DND-41 (cell line): ENCODE results near the gene DACH1.

Experiments used
- ATAC-seq: fragments of 200-7000 bp; cut with Tn5 transposase; 3 replicates; pipeline ENCODE4 v1.9.1; 2021; ENCODE audit warnings: low read depth; ENCODE audit not compliant: insufficient read depth
- DNase-seq: peaks from one replicate; pipeline ENCODE4 v3.0.0-alpha.2; 2020
- H2AFZ ChIP-seq: 2 replicates; pipeline ENCODE4 v1.6.0; 2012; ENCODE audit warnings: low read depth, low read length
- H3K27ac ChIP-seq: 2 replicates; pipeline ENCODE4 v1.5.1; 2012; ENCODE audit warnings: low read length, inconsistent platforms
- H3K27me3 ChIP-seq: fragments of 200-600 bp; sonication (generic); 2 replicates; pipeline ENCODE4 v1.6.0; 2012; ENCODE audit warnings: low read length, mild to moderate bottlenecking, inconsistent platforms; ENCODE audit not compliant: insufficient read depth, poor library complexity
- H3K36me3 ChIP-seq: 2 replicates; pipeline ENCODE4 v1.5.1; 2012; ENCODE audit warnings: low read length, inconsistent platforms; ENCODE audit not compliant: insufficient read depth
- H3K4me1 ChIP-seq: 2 replicates; pipeline ENCODE4 v1.5.1; 2012; ENCODE audit warnings: mild to moderate bottlenecking, low read length; ENCODE audit not compliant: insufficient read depth
- H3K4me2 ChIP-seq: 2 replicates; pipeline ENCODE4 v1.6.0; 2012; ENCODE audit warnings: mild to moderate bottlenecking, moderate library complexity, low read length, inconsistent platforms; ENCODE audit not compliant: insufficient read depth
- H3K4me3 ChIP-seq, 2 experiments: fragments of 200-600 bp in 1 of 2; shearing (Covaris generic) in 1 of 2; 2 replicates each; pipeline ENCODE4 v1.5.1; 2012 to 2016; ENCODE audit warnings: inconsistent platforms in 2 of 2, low read length in 2 of 2, mild to moderate bottlenecking in 2 of 2, low read depth in 1 of 2, moderate library complexity in 1 of 2
- H3K79me2 ChIP-seq: 2 replicates; pipeline ENCODE4 v1.6.0; 2012; ENCODE audit warnings: low read length, inconsistent platforms; ENCODE audit not compliant: insufficient read depth
- H3K9ac ChIP-seq: 2 replicates; pipeline ENCODE4 v1.6.0; 2012; ENCODE audit warnings: low read depth, mild to moderate bottlenecking, inconsistent platforms, low read length, moderate library complexity
- H3K9me3 ChIP-seq: 2 replicates; pipeline ENCODE4 v1.5.1; 2012; ENCODE audit warnings: low read length, moderate library complexity, mild to moderate bottlenecking, inconsistent platforms; ENCODE audit not compliant: insufficient read depth, severe bottlenecking
- H4K20me1 ChIP-seq: 2 replicates; pipeline ENCODE4 v1.6.0; 2012; ENCODE audit warnings: low read length; ENCODE audit not compliant: insufficient read depth
- EZH2 ChIP-seq: IDR thresholded peaks from 3 replicates; pipeline ENCODE4 v1.6.1; 2012; ENCODE audit warnings: borderline replicate concordance, low read depth, mild to moderate bottlenecking, moderate library complexity, low read length, inconsistent platforms; ENCODE audit not compliant: severe bottlenecking
- TF ChIP-seq, protein P1 (sequence below): IDR thresholded peaks from 2 replicates; pipeline ENCODE4 v1.5.1; 2012; ENCODE audit warnings: borderline replicate concordance, low read length, moderate library complexity, mild to moderate bottlenecking; ENCODE audit not compliant: poor library complexity, severe bottlenecking; ENCODE audit errors: extremely low read depth

The DACH1 gene

GRCh38 chr13:71797517-71797916 is 69.5 kb downstream of the DACH1 start:
- H3K4me3 ChIP-seq = no peak overlapping the region
- no peak overlapping the region for H2AFZ ChIP-seq
- no peaks in the 10 kb centered on the region for H3K9me3 ChIP-seq
- no peak for ATAC-seq
- DNase-seq = no peak
- no peaks in the 10 kb centered on the region for H3K36me3 ChIP-seq
- H3K79me2 ChIP-seq = no peaks in the 10 kb centered on the region
- H3K27ac ChIP-seq = no peak overlapping the region
- no peaks in the 10 kb centered on the region for H3K27me3 ChIP-seq
- H4K20me1 ChIP-seq = no peaks in the 10 kb centered on the region
- no peak overlapping the region for H3K4me2 ChIP-seq
- TF ChIP-seq, protein P1, sequence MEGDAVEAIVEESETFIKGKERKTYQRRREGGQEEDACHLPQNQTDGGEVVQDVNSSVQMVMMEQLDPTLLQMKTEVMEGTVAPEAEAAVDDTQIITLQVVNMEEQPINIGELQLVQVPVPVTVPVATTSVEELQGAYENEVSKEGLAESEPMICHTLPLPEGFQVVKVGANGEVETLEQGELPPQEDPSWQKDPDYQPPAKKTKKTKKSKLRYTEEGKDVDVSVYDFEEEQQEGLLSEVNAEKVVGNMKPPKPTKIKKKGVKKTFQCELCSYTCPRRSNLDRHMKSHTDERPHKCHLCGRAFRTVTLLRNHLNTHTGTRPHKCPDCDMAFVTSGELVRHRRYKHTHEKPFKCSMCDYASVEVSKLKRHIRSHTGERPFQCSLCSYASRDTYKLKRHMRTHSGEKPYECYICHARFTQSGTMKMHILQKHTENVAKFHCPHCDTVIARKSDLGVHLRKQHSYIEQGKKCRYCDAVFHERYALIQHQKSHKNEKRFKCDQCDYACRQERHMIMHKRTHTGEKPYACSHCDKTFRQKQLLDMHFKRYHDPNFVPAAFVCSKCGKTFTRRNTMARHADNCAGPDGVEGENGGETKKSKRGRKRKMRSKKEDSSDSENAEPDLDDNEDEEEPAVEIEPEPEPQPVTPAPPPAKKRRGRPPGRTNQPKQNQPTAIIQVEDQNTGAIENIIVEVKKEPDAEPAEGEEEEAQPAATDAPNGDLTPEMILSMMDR = no peak
- TF ChIP-seq EZH2 = no peak
- H3K4me1 ChIP-seq = no peaks in the 10 kb centered on the region
- H3K9ac ChIP-seq = no peak overlapping the region

DNA sequence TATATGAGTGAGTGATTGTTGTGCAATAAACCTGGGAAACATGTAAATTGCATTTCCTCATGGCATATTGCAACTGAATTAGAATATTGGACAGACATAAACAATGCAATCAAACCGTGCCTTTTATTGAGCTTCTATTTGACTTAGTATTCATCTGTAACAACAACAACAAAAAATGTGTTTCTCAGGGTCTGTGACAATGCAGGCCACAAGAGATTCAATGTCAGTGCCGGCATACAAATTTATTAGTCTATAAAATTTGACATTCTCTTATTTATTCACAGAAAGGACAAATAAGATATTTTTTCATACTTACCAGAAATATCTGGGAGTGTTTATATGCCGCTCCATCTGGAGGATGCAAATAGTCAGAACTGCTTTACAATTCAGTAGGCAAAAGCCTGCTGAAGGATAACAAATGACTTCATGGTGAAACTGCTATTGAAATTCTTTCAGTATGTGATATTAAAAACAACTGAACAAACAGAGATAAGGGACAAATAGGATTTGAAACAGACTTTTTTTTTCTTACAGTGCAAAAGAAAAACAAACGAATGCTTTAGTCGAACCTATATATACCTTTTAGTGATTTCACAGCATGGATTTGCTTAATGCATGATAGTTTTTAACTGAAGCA is 77.2 kb downstream of the DACH1 start:
- Histone ChIP-seq H3K27ac (no peak overlapping the region), H3K4me1 (no peaks in the 10 kb centered on the region), H3K4me3 (no peak overlapping the region), H3K9me3 (no peaks in the 10 kb centered on the region), H3K4me2 (no peak overlapping the region), H3K36me3 (no peaks in the 10 kb centered on the region), H4K20me1 (no peaks in the 10 kb centered on the region), H2AFZ (no peak overlapping the region), H3K79me2 (no peaks in the 10 kb centered on the region), H3K27me3 (no peaks in the 10 kb centered on the region), H3K9ac (no peak overlapping the region)
- DNase-seq = no peak
- no peak for TF ChIP-seq EZH2
- TF ChIP-seq, protein P1 = no peak
- ATAC-seq = no peak

GRCh38 chr13:71789037-71789436 is 78.0 kb downstream of the DACH1 start:
- Histone ChIP-seq H3K4me1 (no peaks in the 10 kb centered on the region), H3K9me3 (no peaks in the 10 kb centered on the region), H3K27me3 (no peaks in the 10 kb centered on the region), H3K36me3 (no peaks in the 10 kb centered on the region), H4K20me1 (no peaks in the 10 kb centered on the region), H3K9ac (no peak overlapping the region), H2AFZ (no peak overlapping the region), H3K4me2 (no peak overlapping the region), H3K4me3 (no peak overlapping the region), H3K79me2 (no peaks in the 10 kb centered on the region), H3K27ac (no peak overlapping the region)
- TF ChIP-seq, protein P1 = no peak
- no peak for TF ChIP-seq EZH2
- DNase-seq (no peak), ATAC-seq (no peak)

- Histone ChIP-seq H3K4me2 (no peak overlapping the region), H3K4me1 (no peaks in the 10 kb centered on the region), H3K9ac (no peak overlapping the region), H3K79me2 (no peaks in the 10 kb centered on the region), H3K27ac (no peak overlapping the region), H3K9me3 (no peaks in the 10 kb centered on the region), H2AFZ (no peak overlapping the region), H3K36me3 (no peaks in the 10 kb centered on the region), H4K20me1 (no peaks in the 10 kb centered on the region), H3K4me3 (no peak overlapping the region), H3K27me3 (no peaks in the 10 kb centered on the region)
- ATAC-seq (no peak), DNase-seq (no peak)
- TF ChIP-seq, protein P1 = no peak
- TF ChIP-seq EZH2 = no peak
Measured at GRCh38 chr13:71787414-71787813, 79.6 kb downstream of the DACH1 start.
